ENCODE results near the gene CSDE1.

DNA sequence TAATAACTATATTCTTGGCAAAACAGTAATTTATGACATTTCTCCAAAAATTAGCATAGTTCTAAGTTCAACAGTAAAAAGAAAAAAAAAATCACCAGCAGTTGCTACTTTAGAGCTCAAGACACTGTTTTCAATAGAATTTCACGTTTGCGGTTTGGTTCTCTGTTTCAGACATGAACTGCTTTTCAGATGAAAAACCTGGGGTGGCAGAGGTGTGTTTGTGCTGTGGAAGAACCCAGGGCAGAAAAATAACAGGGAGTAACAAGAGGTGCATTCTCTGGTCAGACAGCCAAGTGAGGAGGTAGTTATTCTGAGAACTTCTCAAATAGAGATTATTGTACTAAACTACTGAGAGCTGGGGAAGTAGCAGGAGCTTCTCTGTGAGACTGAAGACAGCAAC lies 50.2 kb downstream of the CSDE1 start:
- no peak for TF ChIP-seq POLR2A (IDR thresholded peaks at IDR 0.05)
- no peak for TF ChIP-seq POLR2AphosphoS5 (IDR thresholded peaks at IDR 0.05; ENCODE audit: insufficient read depth in 1 of 2, low read depth in 1 of 2)
